Measurements from ENCODE around the gene GKN1. TPM values are rescaled to one million over a fixed set of nuclear protein-coding genes. Genes with fewer than 3 reads are reported as not detected.

Gene GKN1
- total and polyA plus RNA-seq, 2 experiments from 2014 or later, result not detected

DNA sequence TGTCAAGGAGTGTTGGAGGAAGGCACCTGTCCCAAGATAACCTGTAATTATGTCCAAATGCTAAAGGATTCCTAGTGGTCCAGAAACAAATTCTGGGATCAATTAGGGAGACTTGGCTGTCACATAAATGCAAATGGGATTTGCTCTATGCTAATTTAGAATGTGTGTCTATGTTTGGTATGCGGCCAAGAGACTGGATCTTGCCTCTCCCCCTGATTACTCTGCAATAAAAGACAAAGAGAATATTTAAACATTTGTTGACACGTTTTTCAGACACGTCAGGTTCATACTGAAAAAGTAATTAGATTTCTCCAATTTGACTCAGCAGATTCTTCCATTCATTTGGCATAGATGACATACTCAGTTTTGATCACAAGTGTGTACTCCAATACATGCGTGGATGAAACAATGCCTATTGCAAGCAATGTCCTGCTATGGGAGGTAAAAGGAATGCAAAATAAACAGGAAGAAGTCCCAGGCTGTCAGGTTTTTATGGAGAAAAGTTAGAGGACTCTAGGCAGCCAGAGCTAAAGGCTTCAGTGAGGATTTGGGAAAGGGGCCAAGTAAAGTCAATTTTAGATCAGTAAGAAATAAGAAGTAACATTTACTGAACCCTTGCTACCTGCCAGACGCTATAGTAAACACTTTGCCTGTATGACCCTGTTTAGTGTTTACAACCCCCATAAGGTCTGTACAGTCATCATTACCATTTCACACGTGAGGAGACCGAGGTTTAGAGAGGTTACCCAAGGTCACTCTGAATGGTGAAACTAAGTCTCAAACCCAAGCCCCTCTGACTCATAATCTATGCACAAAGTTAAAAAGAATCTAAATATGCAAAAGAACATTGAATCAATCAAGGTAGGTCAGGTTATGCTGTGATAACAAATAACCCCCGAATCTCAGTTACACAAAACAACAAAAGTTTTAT is 46.3 kb downstream of the GKN1 start:
- Histone ChIP-seq H3K27ac (no peak overlapping the region), H3K27me3 (no peaks in the 10 kb centered on the region), H3K9me3 (ENCODE audit: low read depth) (no peaks in the 10 kb centered on the region), H3K36me3 (no peaks in the 10 kb centered on the region), H3K4me1 (ENCODE audit: low read depth) (peaks cover 18% of the 10 kb centered on the region), H3K4me3 (no peak overlapping the region)
- DNase-seq (ENCODE audit: low read depth in 1 of 2, low spot score in 1 of 2), result peak in 1 of 2 donors; percentile 18
- TF ChIP-seq, protein P1, sequence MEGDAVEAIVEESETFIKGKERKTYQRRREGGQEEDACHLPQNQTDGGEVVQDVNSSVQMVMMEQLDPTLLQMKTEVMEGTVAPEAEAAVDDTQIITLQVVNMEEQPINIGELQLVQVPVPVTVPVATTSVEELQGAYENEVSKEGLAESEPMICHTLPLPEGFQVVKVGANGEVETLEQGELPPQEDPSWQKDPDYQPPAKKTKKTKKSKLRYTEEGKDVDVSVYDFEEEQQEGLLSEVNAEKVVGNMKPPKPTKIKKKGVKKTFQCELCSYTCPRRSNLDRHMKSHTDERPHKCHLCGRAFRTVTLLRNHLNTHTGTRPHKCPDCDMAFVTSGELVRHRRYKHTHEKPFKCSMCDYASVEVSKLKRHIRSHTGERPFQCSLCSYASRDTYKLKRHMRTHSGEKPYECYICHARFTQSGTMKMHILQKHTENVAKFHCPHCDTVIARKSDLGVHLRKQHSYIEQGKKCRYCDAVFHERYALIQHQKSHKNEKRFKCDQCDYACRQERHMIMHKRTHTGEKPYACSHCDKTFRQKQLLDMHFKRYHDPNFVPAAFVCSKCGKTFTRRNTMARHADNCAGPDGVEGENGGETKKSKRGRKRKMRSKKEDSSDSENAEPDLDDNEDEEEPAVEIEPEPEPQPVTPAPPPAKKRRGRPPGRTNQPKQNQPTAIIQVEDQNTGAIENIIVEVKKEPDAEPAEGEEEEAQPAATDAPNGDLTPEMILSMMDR (IDR thresholded peaks at IDR 0.05; ENCODE audit: low read depth, low read length), result no peak

DNA sequence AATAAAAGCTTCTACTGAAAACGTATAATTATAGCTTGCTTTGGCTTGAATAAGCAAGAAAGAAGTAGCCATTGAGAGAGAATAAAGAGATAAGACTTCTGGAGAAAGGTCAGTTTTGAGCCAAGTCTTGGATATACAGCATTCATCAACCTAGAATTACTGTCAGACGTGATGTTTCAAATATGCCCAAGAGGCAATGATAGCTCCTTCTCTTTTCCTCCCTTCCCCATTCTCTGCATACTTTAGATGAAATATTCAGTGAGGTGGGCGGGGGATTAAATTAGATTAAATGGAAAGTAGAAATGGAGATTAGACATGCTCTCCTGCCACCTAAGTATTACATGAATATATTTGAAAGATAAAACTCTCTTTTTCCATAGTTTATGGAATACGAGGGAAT is 47.3 kb downstream of the GKN1 start:
- Histone ChIP-seq H3K36me3 (no peaks in the 10 kb centered on the region), H3K27ac (no peak overlapping the region), H3K9me3 (ENCODE audit: low read depth) (no peaks in the 10 kb centered on the region), H3K27me3 (no peaks in the 10 kb centered on the region), H3K4me3 (no peak overlapping the region), H3K4me1 (ENCODE audit: low read depth) (peaks cover 18% of the 10 kb centered on the region)
- DNase-seq (ENCODE audit: low read depth in 1 of 2, low spot score in 1 of 2), result no peak
- TF ChIP-seq, protein P1 (IDR thresholded peaks at IDR 0.05; ENCODE audit: low read depth, low read length), result no peak

DNA sequence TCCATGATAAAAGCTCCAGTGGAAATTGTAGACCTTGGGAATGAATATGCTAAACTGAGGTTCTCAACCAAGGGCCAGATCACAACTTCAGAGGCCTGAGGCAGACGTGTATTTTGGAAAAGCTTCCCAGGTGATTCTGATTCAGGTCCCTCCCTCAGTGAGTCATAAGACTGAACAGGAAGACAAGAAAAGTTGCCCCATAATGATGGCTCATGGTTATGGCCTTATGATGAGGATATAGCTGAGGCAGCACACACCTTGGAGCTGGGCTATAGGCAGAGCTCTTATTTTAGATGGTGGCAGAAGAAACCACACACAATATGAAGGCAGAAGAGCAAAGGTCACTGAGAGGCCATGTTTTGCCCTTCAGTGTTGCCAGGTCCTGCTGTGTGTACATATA is 48.1 kb downstream of the GKN1 start:
- H3K4me1 ChIP-seq (ENCODE audit: low read depth), result peaks cover 10% of the 10 kb centered on the region
- no peaks in the 10 kb centered on the region for H3K9me3 ChIP-seq (ENCODE audit: low read depth)
- no peaks in the 10 kb centered on the region for H3K36me3 ChIP-seq
- TF ChIP-seq, protein P1 (IDR thresholded peaks at IDR 0.05; ENCODE audit: low read depth, low read length), result no peak
- H3K4me3 ChIP-seq, result no peak overlapping the region
- H3K27me3 ChIP-seq, result no peaks in the 10 kb centered on the region
- H3K27ac ChIP-seq, result no peak overlapping the region
- no peak for DNase-seq (ENCODE audit: low read depth in 1 of 2, low spot score in 1 of 2)

DNA sequence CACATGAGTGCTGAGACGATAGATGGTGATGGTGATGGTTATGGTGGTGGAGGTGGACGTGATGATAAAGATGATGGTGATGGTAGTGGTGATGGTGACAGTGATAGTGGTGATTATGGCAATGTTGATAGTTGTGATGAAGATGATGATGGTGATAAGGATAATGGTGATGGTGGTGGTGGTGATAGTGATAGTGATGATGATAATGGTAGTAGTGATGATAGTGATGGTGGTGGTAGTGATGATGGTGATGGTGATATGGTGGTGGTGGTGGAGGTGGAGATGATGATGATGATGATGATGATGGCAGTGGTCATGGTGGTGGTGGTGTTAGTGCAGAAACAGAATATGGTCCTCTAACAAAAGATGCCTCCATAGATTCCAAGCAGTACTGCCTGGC is 48.8 kb downstream of the GKN1 start:
- DNase-seq (ENCODE audit: low read depth in 1 of 2, low spot score in 1 of 2), result no peak
- H3K9me3 ChIP-seq (ENCODE audit: low read depth), result no peaks in the 10 kb centered on the region
- no peaks in the 10 kb centered on the region for H3K36me3 ChIP-seq
- TF ChIP-seq, protein P1 (IDR thresholded peaks at IDR 0.05; ENCODE audit: low read depth, low read length), result no peak
- no peak overlapping the region for H3K27ac ChIP-seq
- no peak overlapping the region for H3K4me3 ChIP-seq
- H3K4me1 ChIP-seq (ENCODE audit: low read depth), result peaks cover 3% of the 10 kb centered on the region
- H3K27me3 ChIP-seq, result no peaks in the 10 kb centered on the region

DNA sequence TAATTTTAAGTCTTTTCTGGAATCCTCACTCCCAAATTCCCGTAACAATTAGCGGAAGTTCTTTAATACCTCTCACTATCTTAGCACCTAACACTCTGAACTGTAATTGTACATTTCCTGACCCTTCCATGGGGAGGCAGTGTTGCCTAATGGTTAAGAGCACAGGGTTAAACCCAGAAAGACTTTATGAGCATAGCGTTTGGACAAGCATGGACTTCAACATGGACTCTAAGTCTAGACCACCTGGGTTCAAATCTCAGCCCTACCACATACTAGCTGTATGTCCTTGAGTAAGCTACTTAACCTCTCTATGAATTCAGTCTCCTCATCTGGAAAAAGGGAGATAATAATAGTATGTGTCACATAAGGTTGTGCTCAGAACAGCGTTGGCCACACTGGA is 51.6 kb downstream of the GKN1 start:
- no peak overlapping the region for H3K4me3 ChIP-seq
- no peaks in the 10 kb centered on the region for H3K36me3 ChIP-seq
- TF ChIP-seq, protein P1 (IDR thresholded peaks at IDR 0.05; ENCODE audit: low read depth, low read length), result peak; percentile 51
- no peaks in the 10 kb centered on the region for H3K4me1 ChIP-seq (ENCODE audit: low read depth)
- no peaks in the 10 kb centered on the region for H3K9me3 ChIP-seq (ENCODE audit: low read depth)
- H3K27me3 ChIP-seq, result no peaks in the 10 kb centered on the region
- no peak overlapping the region for H3K27ac ChIP-seq
- peak in 1 of 2 donors; percentile 67 for DNase-seq (ENCODE audit: low read depth in 1 of 2, low spot score in 1 of 2)
